ENCODE data around the gene SPATS2L.

DNA sequence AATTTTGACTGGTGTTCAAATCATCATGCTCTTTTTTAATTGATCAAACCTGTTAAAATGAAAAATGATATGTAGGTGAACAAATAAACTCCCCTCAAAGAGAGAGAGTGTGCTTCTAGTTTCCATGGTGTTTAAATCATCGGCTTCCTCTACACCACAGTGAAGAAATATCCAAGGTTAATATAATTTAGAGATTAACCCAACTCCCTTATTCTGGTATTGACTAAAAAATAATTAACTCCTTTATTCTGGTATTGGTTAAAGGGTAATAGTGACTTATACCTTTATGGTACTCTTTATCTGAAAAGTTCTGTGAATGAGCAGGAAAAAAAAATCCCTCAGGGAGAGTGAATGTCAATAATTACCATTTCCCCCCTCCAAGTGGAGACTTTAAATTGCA lies 93.1 kb downstream of the SPATS2L start:
- TF ChIP-seq POLR2AphosphoS5 (IDR thresholded peaks at IDR 0.05) (no peak), EP300 (IDR thresholded peaks at IDR 0.05) (no peak), POLR2A (IDR thresholded peaks at IDR 0.05) (no peak)
- TF ChIP-seq, protein P1, sequence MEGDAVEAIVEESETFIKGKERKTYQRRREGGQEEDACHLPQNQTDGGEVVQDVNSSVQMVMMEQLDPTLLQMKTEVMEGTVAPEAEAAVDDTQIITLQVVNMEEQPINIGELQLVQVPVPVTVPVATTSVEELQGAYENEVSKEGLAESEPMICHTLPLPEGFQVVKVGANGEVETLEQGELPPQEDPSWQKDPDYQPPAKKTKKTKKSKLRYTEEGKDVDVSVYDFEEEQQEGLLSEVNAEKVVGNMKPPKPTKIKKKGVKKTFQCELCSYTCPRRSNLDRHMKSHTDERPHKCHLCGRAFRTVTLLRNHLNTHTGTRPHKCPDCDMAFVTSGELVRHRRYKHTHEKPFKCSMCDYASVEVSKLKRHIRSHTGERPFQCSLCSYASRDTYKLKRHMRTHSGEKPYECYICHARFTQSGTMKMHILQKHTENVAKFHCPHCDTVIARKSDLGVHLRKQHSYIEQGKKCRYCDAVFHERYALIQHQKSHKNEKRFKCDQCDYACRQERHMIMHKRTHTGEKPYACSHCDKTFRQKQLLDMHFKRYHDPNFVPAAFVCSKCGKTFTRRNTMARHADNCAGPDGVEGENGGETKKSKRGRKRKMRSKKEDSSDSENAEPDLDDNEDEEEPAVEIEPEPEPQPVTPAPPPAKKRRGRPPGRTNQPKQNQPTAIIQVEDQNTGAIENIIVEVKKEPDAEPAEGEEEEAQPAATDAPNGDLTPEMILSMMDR (IDR thresholded peaks at IDR 0.05): no peak
